PC-9 (cell line): ENCODE measurements around the gene BCAR3. TPM values are rescaled to one million over a fixed set of nuclear protein-coding genes. Genes with fewer than 3 reads are reported as not detected.

ENCODE experiments used
- BruUV-seq: library from RNA; stranded (reverse); fragments of 400-500 nt; replicated peaks from 2 replicates; lab custom pipeline; 2021; lab: Mats Ljungman, UMichigan
- CTCF ChIA-PET: fragments of 300-600 bp; sonication (Branson Sonifier 250); formaldehyde crosslinking; loops from one replicate; lab custom pipeline; 2022; ENCODE audit warnings: antibody characterized with exemption; lab: Charles Lee
- POLR2A ChIA-PET: fragments of 300-600 bp; sonication (Branson Sonifier 250); formaldehyde crosslinking; loops from one replicate; lab custom pipeline; 2022; ENCODE audit warnings: antibody characterized with exemption; ENCODE audit not compliant: unreplicated experiment; lab: Charles Lee
- DNase-seq, 2 experiments: peaks; one replicate each; pipeline versions ENCODE4 v3.0.0 to v3.0.0-alpha.2; 2015 to 2022; ENCODE audit warnings: mixed read lengths in 1 of 2
- H2AFZ ChIP-seq: fragments of 200-600 bp; sonication (generic); 2 replicates; pipeline ENCODE4 v1.8.1; 2017; ENCODE audit warnings: antibody characterized with exemption
- H3F3A ChIP-seq: fragments of 200-600 bp; sonication (generic); 2 replicates; pipeline ENCODE4 v1.8.1; 2017; ENCODE audit warnings: antibody characterized with exemption, mild to moderate bottlenecking, low read depth; ENCODE audit not compliant: insufficient read depth
- H3K27ac ChIP-seq: fragments of 200-600 bp; sonication (generic); 2 replicates; pipeline ENCODE4 v1.6.1; 2016; ENCODE audit warnings: mixed run types
- H3K27me3 ChIP-seq: fragments of 200-600 bp; sonication (generic); 2 replicates; pipeline ENCODE4 v1.6.1; 2016; ENCODE audit warnings: low read depth, mixed run types; ENCODE audit not compliant: insufficient read depth
- H3K36me3 ChIP-seq: fragments of 200-600 bp; sonication (generic); 2 replicates; pipeline ENCODE4 v1.6.1; 2016; ENCODE audit warnings: low read depth, mixed run types
- H3K4me1 ChIP-seq: fragments of 200-600 bp; sonication (generic); replicated peaks from 2 replicates; pipeline ENCODE4 v1.6.1; 2016; ENCODE audit warnings: mixed run types; ENCODE audit not compliant: insufficient read depth
- H3K4me2 ChIP-seq: fragments of 200-600 bp; sonication (generic); 2 replicates; pipeline ENCODE4 v1.6.1; 2017; ENCODE audit warnings: mixed run types
- H3K4me3 ChIP-seq: fragments of 200-600 bp; sonication (generic); 2 replicates; pipeline ENCODE4 v1.6.1; 2016; ENCODE audit warnings: mixed run types
- H3K79me2 ChIP-seq: fragments of 200-600 bp; sonication (generic); 2 replicates; pipeline ENCODE4 v1.6.1; 2017; ENCODE audit warnings: low read depth, mixed run types
- H3K9me2 ChIP-seq: fragments of 200-600 bp; sonication (generic); 2 replicates; pipeline ENCODE4 v1.8.1; 2017; ENCODE audit warnings: mild to moderate bottlenecking; ENCODE audit not compliant: insufficient read depth
- H3K9me3 ChIP-seq: fragments of 200-600 bp; sonication (generic); 2 replicates; pipeline ENCODE4 v1.8.1; 2016; ENCODE audit warnings: low read depth; ENCODE audit not compliant: insufficient read depth
- H4K20me1 ChIP-seq: fragments of 200-600 bp; sonication (generic); 2 replicates; pipeline ENCODE4 v1.8.1; 2017; ENCODE audit not compliant: insufficient read depth
- EZH2 ChIP-seq: fragments of 200-600 bp; sonication (generic); IDR thresholded peaks from 2 replicates; pipeline ENCODE4 v1.8.0; 2017; ENCODE audit warnings: antibody characterized with exemption, low read depth
- intact Hi-C: fragments of 100-400 bp; cut with micrococcal nuclease; formaldehyde crosslinking; loops from one replicate; pipeline ENCODE4 v1.10.0; 2022; ENCODE audit not compliant: unreplicated experiment
- total RNA-seq: library from RNA; stranded (reverse); gene quantifications from 2 replicates; pipeline ENCODE4 v1.2.3, GENCODE V29; 2021
- TF ChIP-seq, protein P1 (sequence below): fragments of 200-600 bp; sonication (generic); conservative IDR thresholded peaks from 2 replicates; pipeline ENCODE4 v1.6.1; 2017; ENCODE audit warnings: mixed run types, antibody characterized with exemption, mild to moderate bottlenecking, moderate library complexity

The BCAR3 gene
- total RNA-seq, 1 experiment from 2014 or later: 70.0 TPM

DNA sequence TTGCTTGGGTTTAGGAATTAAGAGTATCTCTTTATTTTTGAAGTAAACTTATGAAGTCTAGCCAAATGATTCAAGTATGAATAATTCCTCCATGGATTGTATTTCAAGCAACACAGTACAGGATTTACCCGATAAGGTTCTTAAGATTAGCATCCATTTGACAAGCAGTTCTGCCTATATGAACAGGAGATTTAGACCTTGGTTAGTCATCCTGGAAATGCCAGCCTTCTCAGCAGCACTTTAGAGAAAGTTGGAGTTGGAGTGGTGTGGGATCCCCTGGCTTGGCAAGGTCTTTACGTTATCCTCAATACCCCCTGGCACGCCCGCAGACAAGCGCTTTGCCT is 1.6 kb downstream of the BCAR3 start:
- peaks cover 100% of the 10 kb centered on the region for H3K79me2 ChIP-seq
- peak; percentile 19 to 55 for DNase-seq
- H4K20me1 ChIP-seq: peaks cover 56% of the 10 kb centered on the region
- H3K9me2 ChIP-seq: no peaks in the 10 kb centered on the region
- H3K27me3 ChIP-seq: no peaks in the 10 kb centered on the region
- H2AFZ ChIP-seq: no peak overlapping the region
- peak overlapping the region; percentile 88 for H3K4me2 ChIP-seq
- BruUV-seq: no TSS peak
- peaks cover 51% of the 10 kb centered on the region for H3K36me3 ChIP-seq
- H3K9me3 ChIP-seq: no peaks in the 10 kb centered on the region
- peaks cover 61% of the 10 kb centered on the region for H3F3A ChIP-seq
- intact Hi-C loops: loop anchor here (1.0 to 5.0 kb wide), 7 partner anchors 18 to 233 kb away; partner anchors contain the start of gene FNBP1L
- H3K4me3 ChIP-seq: peak overlapping the region; percentile 80
- peak overlapping the region; percentile 81 for H3K27ac ChIP-seq
- peaks cover 69% of the 10 kb centered on the region for H3K4me1 ChIP-seq
- TF ChIP-seq, protein P1, sequence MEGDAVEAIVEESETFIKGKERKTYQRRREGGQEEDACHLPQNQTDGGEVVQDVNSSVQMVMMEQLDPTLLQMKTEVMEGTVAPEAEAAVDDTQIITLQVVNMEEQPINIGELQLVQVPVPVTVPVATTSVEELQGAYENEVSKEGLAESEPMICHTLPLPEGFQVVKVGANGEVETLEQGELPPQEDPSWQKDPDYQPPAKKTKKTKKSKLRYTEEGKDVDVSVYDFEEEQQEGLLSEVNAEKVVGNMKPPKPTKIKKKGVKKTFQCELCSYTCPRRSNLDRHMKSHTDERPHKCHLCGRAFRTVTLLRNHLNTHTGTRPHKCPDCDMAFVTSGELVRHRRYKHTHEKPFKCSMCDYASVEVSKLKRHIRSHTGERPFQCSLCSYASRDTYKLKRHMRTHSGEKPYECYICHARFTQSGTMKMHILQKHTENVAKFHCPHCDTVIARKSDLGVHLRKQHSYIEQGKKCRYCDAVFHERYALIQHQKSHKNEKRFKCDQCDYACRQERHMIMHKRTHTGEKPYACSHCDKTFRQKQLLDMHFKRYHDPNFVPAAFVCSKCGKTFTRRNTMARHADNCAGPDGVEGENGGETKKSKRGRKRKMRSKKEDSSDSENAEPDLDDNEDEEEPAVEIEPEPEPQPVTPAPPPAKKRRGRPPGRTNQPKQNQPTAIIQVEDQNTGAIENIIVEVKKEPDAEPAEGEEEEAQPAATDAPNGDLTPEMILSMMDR: no peak
- TF ChIP-seq EZH2: no peak
- POLR2A ChIA-PET: interaction anchor here (0.5 kb wide), 1 partner anchor 22 kb away, joined by 3 read pairs; no protein-coding TSS in a partner anchor
- CTCF ChIA-PET: interaction anchor here (0.6 kb wide), 1 partner anchor 65 kb away, joined by 15 read pairs; no protein-coding TSS in a partner anchor

DNA sequence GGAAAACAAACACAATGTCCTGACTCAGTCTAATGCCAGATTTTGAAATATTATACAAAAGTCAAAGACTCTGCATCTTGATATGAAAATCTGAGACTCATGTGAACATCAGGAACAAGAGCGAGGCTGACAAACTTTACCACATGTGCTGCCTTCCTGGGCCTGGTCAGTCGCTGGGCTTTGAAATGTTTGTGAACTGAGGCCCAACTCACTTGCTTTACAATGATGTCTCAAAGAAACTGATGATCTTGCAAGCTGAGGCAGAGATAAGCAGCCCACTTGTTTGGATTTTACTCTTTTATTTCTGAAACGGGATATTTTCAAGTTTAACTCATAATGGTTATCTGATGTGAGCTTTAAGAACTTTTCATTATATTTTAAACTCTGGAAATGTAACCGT is 2.1 kb downstream of the BCAR3 start:
- no peaks in the 10 kb centered on the region for H3K9me3 ChIP-seq
- intact Hi-C loops: no loop called here
- peaks cover 100% of the 10 kb centered on the region for H3K79me2 ChIP-seq
- no peak overlapping the region for H2AFZ ChIP-seq
- ChIA-PET POLR2A (interaction anchor here (0.7 kb wide), 1 partner anchor 59 kb away, joined by 3 read pairs; no protein-coding TSS in a partner anchor), CTCF (no interaction called here)
- no peaks in the 10 kb centered on the region for H3K9me2 ChIP-seq
- peak overlapping the region; percentile 81 for H3K27ac ChIP-seq
- peak overlapping the region; percentile 80 for H3K4me3 ChIP-seq
- peaks cover 73% of the 10 kb centered on the region for H3K4me1 ChIP-seq
- no peaks in the 10 kb centered on the region for H3K27me3 ChIP-seq
- H4K20me1 ChIP-seq: peaks cover 61% of the 10 kb centered on the region
- no peak for DNase-seq
- H3K4me2 ChIP-seq: peak overlapping the region; percentile 88
- H3F3A ChIP-seq: peaks cover 66% of the 10 kb centered on the region
- no TSS peak for BruUV-seq
- H3K36me3 ChIP-seq: peaks cover 56% of the 10 kb centered on the region
- TF ChIP-seq, protein P1: no peak
- no peak for TF ChIP-seq EZH2

DNA sequence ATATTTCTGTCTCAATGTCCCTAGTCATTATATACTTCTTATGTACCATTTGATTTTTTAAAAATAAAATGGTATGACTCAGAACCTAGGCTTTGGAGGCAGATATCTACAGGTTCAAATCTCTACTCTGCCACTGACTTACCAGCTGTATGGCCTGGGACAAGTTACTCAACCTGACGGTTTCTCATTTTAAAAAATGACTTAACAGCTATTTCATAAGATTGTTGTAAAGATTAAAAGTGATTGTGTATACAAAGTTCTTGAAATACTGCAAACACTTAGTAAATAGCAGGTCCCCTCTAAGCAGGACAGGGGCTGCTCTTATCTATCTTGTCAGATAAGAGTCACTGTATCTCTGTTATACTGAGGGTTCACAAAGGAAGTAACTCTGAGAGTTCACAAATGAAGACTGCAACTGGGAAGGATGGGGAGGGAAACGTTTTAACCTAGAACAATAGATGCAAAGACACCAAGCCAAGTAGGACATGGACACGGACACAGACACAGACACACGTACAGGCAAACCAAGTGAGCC is 2.6 kb downstream of the BCAR3 start:
- H4K20me1 ChIP-seq: peaks cover 66% of the 10 kb centered on the region
- TF ChIP-seq EZH2: no peak
- CTCF ChIA-PET: no interaction called here
- H3K9me2 ChIP-seq: no peaks in the 10 kb centered on the region
- peaks cover 100% of the 10 kb centered on the region for H3K79me2 ChIP-seq
- peaks cover 71% of the 10 kb centered on the region for H3F3A ChIP-seq
- DNase-seq: no peak
- peak overlapping the region; percentile 88 for H3K4me2 ChIP-seq
- H3K27ac ChIP-seq: peak overlapping the region; percentile 81
- no peaks in the 10 kb centered on the region for H3K27me3 ChIP-seq
- H3K4me3 ChIP-seq: peak overlapping the region; percentile 80
- no peak overlapping the region for H2AFZ ChIP-seq
- POLR2A ChIA-PET: interaction anchor here (0.6 to 0.7 kb wide), 2 partner anchors 56 to 60 kb away, joined by 3 to 4 read pairs; no protein-coding TSS in a partner anchor
- intact Hi-C loops: no loop called here
- no peaks in the 10 kb centered on the region for H3K9me3 ChIP-seq
- H3K4me1 ChIP-seq: peaks cover 78% of the 10 kb centered on the region
- BruUV-seq: no TSS peak
- peaks cover 62% of the 10 kb centered on the region for H3K36me3 ChIP-seq
